H1 (cell line): ENCODE data around the gene CIBAR2. TPM values are rescaled to one million over a fixed set of nuclear protein-coding genes. Genes with fewer than 3 reads are reported as not detected.
A peak's percentile ranks its signal among the peaks of the same experiment; 100 is the strongest.

Experiments used
- CTCF ChIA-PET: fragments of 300-600 bp; sonication (Branson Sonifier 250); formaldehyde crosslinking; loops from one replicate; lab custom pipeline; 2021; ENCODE audit not compliant: partially characterized antibody; lab: Charles Lee
- POLR2A ChIA-PET: fragments of 300-600 bp; sonication (Branson Sonifier 250); formaldehyde crosslinking; loops from one replicate; lab custom pipeline; 2021; ENCODE audit warnings: inconsistent platforms; ENCODE audit not compliant: partially characterized antibody; lab: Charles Lee
- DNase-seq, 2 experiments: peaks; one replicate each; pipeline versions ENCODE4 v3.0.0 to v3.0.0-alpha.2; 2010 to 2022; ENCODE audit warnings: low spot score in 2 of 2, low read depth in 1 of 2, mixed read lengths in 1 of 2
- FAIRE-seq: peaks from 2 replicates; lab custom pipeline; 2011; peaks lifted over from hg19 to GRCh38; lab: Jason Lieb, UNC
- H2AFZ ChIP-seq: 2 replicates; pipeline ENCODE4 v1.8.1; 2012; ENCODE audit warnings: low read length, inconsistent platforms
- H2AK5ac ChIP-seq: 2 replicates; pipeline ENCODE4 v1.6.1; 2013; ENCODE audit warnings: low read depth, low read length
- H2BK120ac ChIP-seq: replicated peaks from 2 replicates; pipeline ENCODE3; 2013; ENCODE audit warnings: low read depth, low read length, inconsistent platforms
- H2BK12ac ChIP-seq: 2 replicates; pipeline ENCODE4 v1.6.1; 2013; ENCODE audit warnings: low read depth, low read length
- H2BK15ac ChIP-seq: 2 replicates; pipeline ENCODE4 v1.6.1; 2013; ENCODE audit warnings: low read length
- H2BK20ac ChIP-seq: 2 replicates; pipeline ENCODE4 v1.6.1; 2013; ENCODE audit warnings: low read length
- H2BK5ac ChIP-seq: 2 replicates; pipeline ENCODE4 v1.6.1; 2013; ENCODE audit warnings: low read depth, low read length
- H3K14ac ChIP-seq: 2 replicates; pipeline ENCODE4 v1.6.1; 2013; ENCODE audit warnings: inconsistent platforms; ENCODE audit not compliant: insufficient read length
- H3K18ac ChIP-seq: 2 replicates; pipeline ENCODE4 v1.6.1; 2013; ENCODE audit warnings: low read length; ENCODE audit errors: extremely low read depth
- H3K23ac ChIP-seq: 2 replicates; pipeline ENCODE4 v1.6.1; 2013; ENCODE audit warnings: inconsistent platforms; ENCODE audit not compliant: insufficient read length
- H3K23me2 ChIP-seq: 2 replicates; pipeline ENCODE4 v1.6.1; 2013; ENCODE audit warnings: low read depth, low read length
- H3K27ac ChIP-seq: 2 replicates; pipeline ENCODE4 v1.6.1; 2011; ENCODE audit warnings: low read depth, low read length, inconsistent platforms
- H3K27me3 ChIP-seq, 4 experiments: replicated peaks in 1 of 4; 1 replicate in 1 of 4; 2 replicates in 3 of 4; pipeline versions ENCODE4 v1.6.1 to v1.8.1; 2011 to 2013; ENCODE audit warnings: low read length in 3 of 4, mild to moderate bottlenecking in 3 of 4, inconsistent platforms in 2 of 4, mixed read lengths in 2 of 4, moderate library complexity in 1 of 4; ENCODE audit not compliant: control insufficient read depth in 3 of 4, insufficient read depth in 3 of 4; ENCODE audit errors: extremely low read depth in 1 of 4
- H3K36me3 ChIP-seq, 4 experiments: 2 replicates each; pipeline versions ENCODE4 v1.6.1 to v1.8.1; 2011 to 2013; ENCODE audit warnings: mild to moderate bottlenecking in 4 of 4, low read length in 3 of 4, moderate library complexity in 2 of 4, control low read depth in 1 of 4, inconsistent platforms in 1 of 4; ENCODE audit not compliant: insufficient read depth in 4 of 4, control insufficient read depth in 2 of 4
- H3K4ac ChIP-seq: replicated peaks from 2 replicates; pipeline ENCODE3; 2013; ENCODE audit warnings: low read length, low read depth, mixed read lengths, inconsistent platforms; ENCODE audit not compliant: insufficient read length
- H3K4me1 ChIP-seq, 4 experiments: replicated peaks in 1 of 4; 1 replicate in 1 of 4; 2 replicates in 3 of 4; pipeline versions ENCODE4 v1.6.1 to v1.8.1; 2011 to 2013; ENCODE audit warnings: low read length in 3 of 4, inconsistent platforms in 2 of 4, mixed read lengths in 1 of 4; ENCODE audit not compliant: insufficient read depth in 4 of 4, control insufficient read depth in 3 of 4
- H3K4me2 ChIP-seq, 2 experiments: 2 replicates each; pipeline versions ENCODE4 v1.6.1 to v1.8.1; 2011 to 2013; ENCODE audit warnings: low read depth in 2 of 2, low read length in 2 of 2, control low read depth in 1 of 2, inconsistent platforms in 1 of 2, mild to moderate bottlenecking in 1 of 2; ENCODE audit not compliant: insufficient read depth in 1 of 2
- H3K4me3 ChIP-seq, 4 experiments: fragments of 200-600, 300-600 bp in 1 of 4; sonication (generic), shearing (Covaris generic), sonication (Bioruptor Twin) in 1 of 4; 2 replicates each; pipeline versions ENCODE4 v1.5.1 to v1.8.1; 2011 to 2016; ENCODE audit warnings: low read length in 4 of 4, low read depth in 3 of 4, control low read depth in 2 of 4, inconsistent platforms in 2 of 4, mild to moderate bottlenecking in 2 of 4, mixed read lengths in 1 of 4, moderate library complexity in 1 of 4; ENCODE audit not compliant: insufficient read depth in 2 of 4; ENCODE audit errors: extremely low read depth in 1 of 4
- H3K56ac ChIP-seq: replicated peaks from 2 replicates; pipeline ENCODE3; 2013; ENCODE audit warnings: low read depth, mild to moderate bottlenecking, mixed read lengths, low read length, inconsistent platforms; ENCODE audit not compliant: insufficient read length
- H3K79me1 ChIP-seq: 2 replicates; pipeline ENCODE4 v1.6.1; 2013; ENCODE audit warnings: low read depth, low read length, control low read depth
- H3K79me2 ChIP-seq, 2 experiments: 2 replicates each; pipeline versions ENCODE4 v1.6.1 to v1.8.1; 2012 to 2013; ENCODE audit warnings: low read length in 2 of 2, mild to moderate bottlenecking in 2 of 2, inconsistent platforms in 1 of 2; ENCODE audit not compliant: insufficient read depth in 2 of 2, control insufficient read depth in 1 of 2
- H3K9ac ChIP-seq, 4 experiments: replicated peaks in 1 of 4; 1 replicate in 1 of 4; 2 replicates in 3 of 4; pipeline versions ENCODE4 v1.6.1 to v1.8.1; 2011 to 2013; ENCODE audit warnings: low read depth in 3 of 4, low read length in 3 of 4, control low read depth in 2 of 4, mild to moderate bottlenecking in 2 of 4, moderate library complexity in 2 of 4, inconsistent platforms in 1 of 4; ENCODE audit errors: extremely low read depth in 1 of 4
- H3K9me3 ChIP-seq, 2 experiments: 2 replicates each; pipeline versions ENCODE4 v1.6.1 to v1.8.1; 2012 to 2013; ENCODE audit warnings: mild to moderate bottlenecking in 2 of 2, moderate library complexity in 2 of 2, control low read depth in 1 of 2, inconsistent platforms in 1 of 2, low read depth in 1 of 2, low read length in 1 of 2, mixed read lengths in 1 of 2; ENCODE audit not compliant: insufficient read depth in 2 of 2
- H4K20me1 ChIP-seq, 2 experiments: replicated peaks in 1 of 2; 2 replicates each; pipeline versions ENCODE3 to v1.8.1; 2011 to 2013; ENCODE audit warnings: inconsistent platforms in 2 of 2, low read length in 2 of 2, mild to moderate bottlenecking in 1 of 2; ENCODE audit not compliant: insufficient read depth in 2 of 2, control insufficient read depth in 1 of 2
- H4K5ac ChIP-seq: 2 replicates; pipeline ENCODE4 v1.6.1; 2013; ENCODE audit warnings: low read length, low read depth, mixed read lengths, inconsistent platforms; ENCODE audit not compliant: insufficient read length
- H4K8ac ChIP-seq: 2 replicates; pipeline ENCODE4 v1.8.0; 2013; ENCODE audit warnings: mild to moderate bottlenecking, moderate library complexity, low read length, inconsistent platforms; ENCODE audit not compliant: insufficient read depth; ENCODE audit errors: extremely low read depth
- H4K91ac ChIP-seq: replicated peaks from 2 replicates; pipeline ENCODE3; 2013; ENCODE audit warnings: low read length, mixed read lengths, inconsistent platforms; ENCODE audit not compliant: insufficient read length
- CHD1 ChIP-seq: IDR thresholded peaks from 2 replicates; pipeline ENCODE4 v1.6.1; 2012; ENCODE audit warnings: low read depth, low read length, improper control_type of control experiment
- CREB1 ChIP-seq: IDR thresholded peaks from 2 replicates; pipeline ENCODE4 v1.6.1; 2012; ENCODE audit warnings: inconsistent platforms
- EZH2 ChIP-seq: fragments of 200-600 bp; sonication (generic); IDR thresholded peaks from 2 replicates; pipeline ENCODE4 v1.7.1; 2012; ENCODE audit warnings: low read depth, mild to moderate bottlenecking, moderate library complexity, low read length, inconsistent platforms; ENCODE audit not compliant: severe bottlenecking
- KDM1A ChIP-seq: fragments of 200-600, 300-600 bp; sonication (generic); IDR thresholded peaks from 2 replicates; pipeline ENCODE4 v1.7.1; 2016; ENCODE audit warnings: mild to moderate bottlenecking, low read length, borderline replicate concordance
- RBBP5 ChIP-seq: IDR thresholded peaks from 2 replicates; pipeline ENCODE4 v1.7.1; 2012; ENCODE audit warnings: low read depth, mild to moderate bottlenecking, inconsistent platforms, low read length, moderate library complexity, borderline replicate concordance
- RXRA ChIP-seq: IDR thresholded peaks from 2 replicates; pipeline ENCODE4 v1.6.1; 2011; ENCODE audit warnings: low read depth, mild to moderate bottlenecking, low read length, moderate library complexity; ENCODE audit not compliant: insufficient read depth
- SP2 ChIP-seq: IDR thresholded peaks from 2 replicates; pipeline ENCODE4 v1.6.1; 2012; ENCODE audit warnings: mild to moderate bottlenecking, low read length, inconsistent platforms
- SP4 ChIP-seq: IDR thresholded peaks from 2 replicates; pipeline ENCODE4 v1.6.1; 2012; ENCODE audit warnings: low read length, inconsistent platforms
- TAF1 ChIP-seq: IDR thresholded peaks from 2 replicates; pipeline ENCODE4 v1.6.1; 2011; ENCODE audit warnings: mild to moderate bottlenecking, low read depth, low read length
- TAF7 ChIP-seq: optimal IDR thresholded peaks from 2 replicates; pipeline ENCODE3; 2011; ENCODE audit warnings: low read depth, mild to moderate bottlenecking, inconsistent platforms, low read length, moderate library complexity, borderline replicate concordance
- TCF12 ChIP-seq: IDR thresholded peaks from 2 replicates; pipeline ENCODE4 v1.6.1; 2011; ENCODE audit warnings: low read depth, mild to moderate bottlenecking, low read length
- WGBS, 2 experiments: shearing (Covaris generic) in 1 of 2; methylation state at CpG; one replicate each; pipeline versions ENCODE4 v1.1.6 to v1.1.7; 2013 to 2015; ENCODE audit warnings: low lambda C conversion rate in 2 of 2, mixed read lengths in 2 of 2, inconsistent platforms in 1 of 2, low coverage in 1 of 2, missing lambda C conversion rate in 1 of 2; ENCODE audit not compliant: insufficient replicate concordance in 2 of 2, insufficient coverage in 1 of 2, insufficient read length in 1 of 2; ENCODE audit errors: extremely low coverage in 1 of 2, missing lambda C conversion rate in 1 of 2; 5-methylcytosine and 5-hydroxymethylcytosine counted together
- polyA plus RNA-seq, 7 experiments: library from polyadenylated mRNA; depleted of rRNA in 3 of 7; stranded (reverse) in 5 of 7; unstranded in 2 of 7; fragments of >200 nt in 5 of 7; fragments of 200-250 nt in 2 of 7; gene quantifications; 1 replicate in 5 of 7; 2 replicates in 1 of 7; 4 replicates in 1 of 7; pipeline versions ENCODE4 v1.2.1 to v1.2.3, GENCODE V29; 2011 to 2013; ENCODE audit warnings: missing spikeins in 2 of 7, mixed read lengths in 2 of 7
- total RNA-seq: library from RNA; stranded (reverse); fragmentation: NEBNext Ultra II Directional; extraction: Animal tissue kit (Norgen Biotek cat#: 25700); gene quantifications from 2 replicates; pipeline ENCODE4 v1.2.1, GENCODE V29; 2021
- TF ChIP-seq, protein P1 (sequence below): IDR thresholded peaks from 2 replicates; pipeline ENCODE4 v1.6.1; 2011; ENCODE audit warnings: low read depth, mild to moderate bottlenecking, low read length; ENCODE audit not compliant: insufficient read depth
- TF ChIP-seq, protein P2 (sequence below): IDR thresholded peaks from 2 replicates; pipeline ENCODE4 v1.6.1; 2011; ENCODE audit warnings: low read length, improper control_type of control experiment

The CIBAR2 gene
- total and polyA plus RNA-seq, 2 of the 8 experiments (the other 6 are each of a cell fraction or from before 2014, with no cell fraction given): 0.18 TPM; not detected in 1

DNA sequence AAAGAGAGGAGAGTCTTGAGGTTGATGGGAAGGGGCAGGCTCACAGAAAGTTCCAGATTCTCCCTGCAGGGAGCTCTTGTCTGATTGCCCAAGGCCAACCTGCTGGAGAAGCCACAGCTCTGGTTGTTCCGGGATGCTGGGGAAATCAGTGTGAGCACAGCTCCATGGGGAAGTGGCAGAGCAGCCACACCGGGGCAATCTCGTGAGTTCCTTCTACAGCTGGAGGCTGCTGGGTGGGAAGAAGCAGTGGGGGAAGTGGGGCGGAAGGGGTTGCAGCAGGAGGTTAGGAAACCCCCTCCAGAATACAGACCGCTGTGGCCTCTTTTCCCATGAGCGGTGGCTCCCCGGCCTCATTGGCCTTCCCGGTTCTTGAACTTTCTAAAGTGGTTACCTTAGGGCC lies 50.7 kb downstream of the CIBAR2 start:
- Histone ChIP-seq H3K14ac (no peak overlapping the region), H3K4me2 (0 out of 4 replicates have a peak overlapping the region, but pooled peaks of 1 of the 2 experiments have one; percentile 16), H3K9me3 (no peaks in the 10 kb centered on the region), H3K4me1 (peaks cover 4 to 12% (median 7%) of the 10 kb centered on the region in 4 experiments), H3K56ac (no peak overlapping the region), H2BK5ac (no peak overlapping the region), H3K27me3 (no peaks in the 10 kb centered on the region; a peak in 1 of 7 replicates), H4K8ac (no peak overlapping the region), H2AFZ (no peak overlapping the region), H3K4ac (no peak overlapping the region), H2AK5ac (peak overlapping the region; percentile 60; the same call in 1 of the 2 replicates), H2BK120ac (no peak overlapping the region), H3K79me1 (no peaks in the 10 kb centered on the region), H2BK12ac (peak overlapping the region; percentile 50; the same call in 1 of the 2 replicates), H3K4me3 (no peak overlapping the region), H3K18ac (no peak overlapping the region), H3K27ac (no peak overlapping the region), H2BK20ac (no peak overlapping the region), H3K23ac (no peak overlapping the region), H3K36me3 (no peaks in the 10 kb centered on the region), H2BK15ac (0 out of 2 replicates have a peak overlapping the region, but pooled peaks have one; percentile 83), H4K5ac (no peak overlapping the region), H4K20me1 (peaks cover 0 to 2% of the 10 kb centered on the region in 2 experiments), H4K91ac (no peak overlapping the region), H3K79me2 (no peaks in the 10 kb centered on the region), H3K9ac (no peak overlapping the region), H3K23me2 (no peaks in the 10 kb centered on the region; the same call in 1 of the 2 replicates)
- 90% methylated on average over 8 of the region's 8 CpGs; no CpG with 5 or more reads in 1 of the 2 experiments for WGBS, 2 experiments
- FAIRE-seq (no peak), DNase-seq (no peak)
- ChIA-PET CTCF (interaction anchor here (0.9 to 1.6 kb wide), 6 partner anchors 19 to 53 kb away, joined by 3 to 5 read pairs (median 4); no protein-coding TSS in a partner anchor), POLR2A (no interaction called here)
- no peak for TF ChIP-seq RXRA
- TF ChIP-seq KDM1A: no peak
- TF ChIP-seq CREB1: no peak
- TF ChIP-seq, protein P1, sequence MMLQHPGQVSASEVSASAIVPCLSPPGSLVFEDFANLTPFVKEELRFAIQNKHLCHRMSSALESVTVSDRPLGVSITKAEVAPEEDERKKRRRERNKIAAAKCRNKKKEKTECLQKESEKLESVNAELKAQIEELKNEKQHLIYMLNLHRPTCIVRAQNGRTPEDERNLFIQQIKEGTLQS: no peak
- TF ChIP-seq RBBP5: no peak
- no peak for TF ChIP-seq TCF12
- no peak for TF ChIP-seq TAF7
- TF ChIP-seq EZH2: no peak
- TF ChIP-seq, protein P2, sequence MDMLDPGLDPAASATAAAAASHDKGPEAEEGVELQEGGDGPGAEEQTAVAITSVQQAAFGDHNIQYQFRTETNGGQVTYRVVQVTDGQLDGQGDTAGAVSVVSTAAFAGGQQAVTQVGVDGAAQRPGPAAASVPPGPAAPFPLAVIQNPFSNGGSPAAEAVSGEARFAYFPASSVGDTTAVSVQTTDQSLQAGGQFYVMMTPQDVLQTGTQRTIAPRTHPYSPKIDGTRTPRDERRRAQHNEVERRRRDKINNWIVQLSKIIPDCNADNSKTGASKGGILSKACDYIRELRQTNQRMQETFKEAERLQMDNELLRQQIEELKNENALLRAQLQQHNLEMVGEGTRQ: no peak
- no peak for TF ChIP-seq SP2
- TF ChIP-seq TAF1: no peak
- no peak for TF ChIP-seq SP4
- no peak for TF ChIP-seq CHD1
